Measurements from ENCODE around the gene CPLX3. TPM values are rescaled to one million over a fixed set of nuclear protein-coding genes. Genes with fewer than 3 reads are reported as not detected.
A peak's percentile ranks its signal among the peaks of the same experiment; 100 is the strongest.

CPLX3 gene
- total RNA-seq, 4 donors from 2014 or later = not detected

GRCh38 chr15:74817370-74817737 is 9.1 kb upstream of the CPLX3 start:
- Histone ChIP-seq H3K27ac (peak overlapping the region in 3 of 4 donors; percentile 43 to 88 (median 82)), H3K4me3 (no peak overlapping the region), H3K36me3 (no peaks in the 10 kb centered on the region), H3K4me1 (peaks cover 10 to 44% (median 14%) of the 10 kb centered on the region in 4 donors), H3K9me3 (no peaks in the 10 kb centered on the region), H3K27me3 (no peaks in the 10 kb centered on the region)
- peak in 2 of 3 donors; percentile 71 to 82 for DNase-seq
- TF ChIP-seq POLR2A (IDR thresholded peaks at IDR 0.05) (peak in 1 of 2 donors; percentile 21), CTCF (IDR thresholded peaks at IDR 0.05) (peak in 4 of 6 experiments; percentile 7 to 74 (median 60))

DNA sequence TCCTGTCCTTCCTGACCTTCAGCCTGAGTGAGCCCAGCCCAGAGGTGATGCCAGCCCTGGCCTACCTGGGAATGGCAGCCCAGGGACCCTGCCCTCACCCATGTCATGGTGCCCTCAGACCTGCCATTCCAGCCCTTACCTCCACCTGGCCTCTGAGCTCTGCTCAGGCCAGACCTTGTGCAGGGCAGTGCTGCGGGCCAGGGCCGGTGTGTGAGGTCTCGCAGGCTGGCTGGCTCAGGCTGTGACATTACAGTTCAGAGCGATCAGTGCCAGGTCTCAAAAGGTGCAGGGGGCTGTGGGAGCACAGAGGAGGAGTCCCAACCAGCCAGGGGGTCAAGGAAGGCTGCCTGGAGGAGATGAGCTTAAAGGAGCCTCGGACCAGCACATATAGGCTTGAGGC is 6.4 kb upstream of the CPLX3 start:
- no peaks in the 10 kb centered on the region for H3K9me3 ChIP-seq
- no peak overlapping the region for H3K4me3 ChIP-seq
- DNase-seq = no peak
- no peak for TF ChIP-seq CTCF (IDR thresholded peaks at IDR 0.05)
- no peaks in the 10 kb centered on the region for H3K36me3 ChIP-seq
- peaks cover 8 to 37% (median 14%) of the 10 kb centered on the region in 4 donors for H3K4me1 ChIP-seq
- H3K27ac ChIP-seq = no peak overlapping the region
- no peaks in the 10 kb centered on the region for H3K27me3 ChIP-seq

DNA sequence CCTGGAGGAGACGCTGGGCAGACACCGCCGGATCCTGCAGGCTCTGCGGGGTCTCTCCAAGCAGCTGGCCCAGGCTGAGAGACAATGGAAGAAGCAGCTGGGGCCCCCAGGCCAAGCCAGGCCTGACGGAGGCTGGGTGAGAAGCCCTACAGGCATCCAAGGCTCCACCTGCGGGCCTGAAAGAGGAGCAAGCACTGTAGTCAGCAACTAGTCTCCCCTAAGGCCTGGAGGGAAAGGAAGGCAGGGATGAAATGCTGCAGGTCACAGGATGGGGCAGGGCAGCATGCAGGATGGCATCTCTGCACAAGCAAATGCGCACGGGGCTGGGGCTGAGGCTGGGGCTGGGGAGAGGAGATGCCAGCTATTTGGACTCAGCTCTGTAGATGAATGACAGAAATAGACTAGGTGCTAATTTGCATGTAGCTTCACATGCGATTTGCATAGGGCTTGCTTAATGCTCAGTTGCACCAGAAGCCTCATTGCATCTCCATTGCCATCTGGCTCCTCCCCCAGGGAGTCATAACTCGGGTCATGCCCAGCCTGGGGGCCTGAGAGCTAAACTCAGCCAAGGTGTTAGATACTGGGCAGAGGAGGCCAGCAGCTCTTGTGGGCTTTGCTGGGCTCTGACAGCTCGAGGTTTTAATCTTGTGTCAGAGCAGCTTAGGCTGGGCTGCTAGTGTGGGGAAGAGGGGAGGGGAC is 5.2 kb upstream of the CPLX3 start:
- H3K4me3 ChIP-seq = peak overlapping the region in 1 of 4 donors; percentile 18
- H3K9me3 ChIP-seq = no peaks in the 10 kb centered on the region
- peaks cover 8 to 30% (median 14%) of the 10 kb centered on the region in 4 donors for H3K4me1 ChIP-seq
- no peak overlapping the region for H3K27ac ChIP-seq
- peak in 1 of 3 donors; percentile 62 for DNase-seq
- TF ChIP-seq CTCF (IDR thresholded peaks at IDR 0.05) = no peak
- no peak for TF ChIP-seq POLR2A (IDR thresholded peaks at IDR 0.05)
- H3K27me3 ChIP-seq = no peaks in the 10 kb centered on the region
- no peaks in the 10 kb centered on the region for H3K36me3 ChIP-seq

DNA sequence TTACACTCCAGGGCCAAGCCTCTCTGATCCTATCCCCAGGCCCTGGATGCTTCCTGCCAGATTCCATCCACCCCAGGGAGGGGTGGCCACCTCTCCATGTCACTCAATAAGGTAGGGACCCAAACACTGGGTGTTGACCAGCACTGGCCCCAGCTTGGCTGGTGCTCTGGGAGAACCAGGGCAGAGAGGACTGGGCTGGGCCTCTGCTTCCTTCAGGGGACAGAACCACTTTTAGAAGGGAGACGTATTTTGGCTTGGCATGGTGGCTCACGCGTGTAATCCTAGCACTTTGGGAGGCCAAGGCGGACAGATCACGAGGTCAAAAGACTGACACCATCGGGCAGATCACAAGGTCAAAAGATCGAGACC is 4.7 kb upstream of the CPLX3 start:
- H3K27me3 ChIP-seq = peaks cover 0 to 3% of the 10 kb centered on the region in 2 donors

DNA sequence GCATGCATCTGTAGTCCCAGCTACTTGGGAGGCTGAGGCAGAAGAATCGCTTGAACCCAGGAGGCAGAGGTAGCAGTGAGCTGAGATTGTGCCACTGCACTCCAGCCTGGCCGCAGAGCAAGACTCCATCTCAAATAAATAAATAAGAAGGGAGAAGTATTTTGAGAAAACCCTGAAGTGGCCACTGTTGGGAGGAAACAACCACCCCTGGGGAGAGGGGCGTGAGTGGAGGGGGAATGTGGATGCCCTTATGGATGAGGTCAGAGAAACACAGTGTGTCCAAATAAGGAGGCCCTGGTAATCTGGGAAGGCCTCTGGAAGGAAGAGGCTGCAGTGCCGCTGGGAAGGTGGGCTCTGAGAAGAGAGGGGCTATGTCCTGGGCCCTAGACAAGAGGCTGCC is 4.2 kb upstream of the CPLX3 start:
- no peak for DNase-seq
- no peak overlapping the region for H3K4me3 ChIP-seq
- H3K27ac ChIP-seq = no peak overlapping the region
- H3K9me3 ChIP-seq = no peaks in the 10 kb centered on the region
- H3K4me1 ChIP-seq = peaks cover 3 to 28% (median 16%) of the 10 kb centered on the region in 4 donors
- H3K27me3 ChIP-seq = peaks cover 0 to 5% of the 10 kb centered on the region in 2 donors
- no peak for TF ChIP-seq POLR2A (IDR thresholded peaks at IDR 0.05)
- TF ChIP-seq CTCF (IDR thresholded peaks at IDR 0.05) = no peak
- no peaks in the 10 kb centered on the region for H3K36me3 ChIP-seq

More for the DNA sequence above, 4.7 kb upstream of the CPLX3 start:
- DNase-seq = no peak
- no peaks in the 10 kb centered on the region for H3K9me3 ChIP-seq
- H3K27ac ChIP-seq = no peak overlapping the region
- no peak overlapping the region for H3K4me3 ChIP-seq
- H3K4me1 ChIP-seq = peaks cover 3 to 30% (median 16%) of the 10 kb centered on the region in 4 donors
- no peak for TF ChIP-seq POLR2A (IDR thresholded peaks at IDR 0.05)
- TF ChIP-seq CTCF (IDR thresholded peaks at IDR 0.05) = no peak
- no peaks in the 10 kb centered on the region for H3K36me3 ChIP-seq
